Activated CD4-positive, alpha-beta T cell treated with anti-CD3 and anti-CD28 coated beads, Interleukin-2, amount 50 U/mL, for 16 hours (primary cell): ENCODE measurements around the gene UBE2D1.

ENCODE experiments used
- DNase-seq: peaks from one replicate; pipeline ENCODE4 v3.0.0-alpha.2; 2020

The UBE2D1 gene

DNA sequence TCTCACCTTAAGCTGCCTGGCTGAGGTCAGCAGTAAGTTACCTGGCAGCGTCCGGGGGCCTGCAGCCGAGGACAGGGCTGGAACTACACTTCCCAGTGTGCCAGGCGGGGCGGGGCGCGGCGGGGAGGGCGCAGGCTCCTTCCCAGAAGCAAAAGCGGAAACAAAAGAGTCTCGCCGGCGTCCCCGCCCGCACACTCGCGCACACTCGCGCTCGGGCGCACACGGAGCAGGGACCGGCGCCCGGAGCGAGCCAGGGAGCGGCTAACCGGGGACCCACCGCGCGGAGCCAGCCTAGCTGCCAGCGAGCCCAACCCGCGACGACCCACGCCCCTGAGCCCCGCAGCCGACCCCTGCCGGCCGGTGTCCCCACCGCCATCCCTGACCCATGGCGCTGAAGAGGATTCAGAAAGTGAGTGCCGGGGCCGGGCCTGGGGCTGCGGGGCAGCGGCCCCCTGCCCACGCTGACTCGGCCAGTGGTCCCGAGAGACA lies at the start of gene UBE2D1:
UBE2D1 (plus strand) TSS at position 190 of the 489 bp plus-strand sequence; CDS start at position 386, 196 bp downstream.
- peak; percentile 88 for DNase-seq

- peak; percentile 48 for DNase-seq
Observed at GRCh38 chr10:58291538-58292174, 43.1 kb upstream of the UBE2D1 start.

DNA sequence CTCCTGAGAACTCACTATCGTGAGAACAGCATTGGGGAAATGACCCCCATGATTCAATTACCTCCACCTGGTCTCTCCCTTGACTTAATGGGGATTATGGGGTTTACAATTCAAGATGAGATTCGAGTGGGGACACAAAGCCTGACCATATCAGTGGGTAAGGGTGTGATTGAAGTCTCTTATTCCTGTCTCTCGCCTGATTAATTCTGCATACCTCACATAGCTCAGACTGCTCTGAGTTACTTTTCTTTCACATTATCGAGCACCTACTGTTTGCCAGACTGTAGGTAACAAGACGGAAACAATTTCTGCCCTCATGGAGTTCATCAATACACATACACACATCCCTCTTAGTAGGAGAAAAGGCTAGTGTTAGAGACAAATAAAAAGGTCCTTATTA lies 40.8 kb upstream of the UBE2D1 start:
- no peak for DNase-seq

GRCh38 chr10:58299580-58299979 lies 35.2 kb upstream of the UBE2D1 start:
- DNase-seq, result peak; percentile 53

DNA sequence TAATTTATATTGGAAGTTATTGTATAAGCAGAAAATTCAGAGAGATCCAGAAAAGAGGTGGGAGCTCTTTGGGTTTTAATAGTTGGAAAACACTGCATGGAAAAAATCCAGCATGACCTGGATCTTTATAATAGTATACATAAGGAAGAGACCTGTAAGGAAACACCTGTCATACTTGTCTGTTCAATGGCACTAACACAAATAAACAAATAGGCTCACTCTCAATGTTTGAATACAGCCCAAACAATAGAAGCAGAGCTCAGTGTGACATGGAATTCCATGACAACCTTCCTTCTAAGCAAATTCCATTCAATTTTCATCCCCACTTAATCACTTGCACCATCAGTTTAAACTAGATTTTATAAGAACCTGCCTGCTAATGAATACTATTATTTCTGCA lies 34.1 kb upstream of the UBE2D1 start:
- no peak for DNase-seq

GRCh38 chr10:58302254-58302653 lies 32.6 kb upstream of the UBE2D1 start:
- DNase-seq, result no peak

- no peak for DNase-seq
Observed at GRCh38 chr10:58304099-58304633, 30.6 kb upstream of the UBE2D1 start.

- DNase-seq, result no peak
Observed at GRCh38 chr10:58305821-58306220, 29.0 kb upstream of the UBE2D1 start.

DNA sequence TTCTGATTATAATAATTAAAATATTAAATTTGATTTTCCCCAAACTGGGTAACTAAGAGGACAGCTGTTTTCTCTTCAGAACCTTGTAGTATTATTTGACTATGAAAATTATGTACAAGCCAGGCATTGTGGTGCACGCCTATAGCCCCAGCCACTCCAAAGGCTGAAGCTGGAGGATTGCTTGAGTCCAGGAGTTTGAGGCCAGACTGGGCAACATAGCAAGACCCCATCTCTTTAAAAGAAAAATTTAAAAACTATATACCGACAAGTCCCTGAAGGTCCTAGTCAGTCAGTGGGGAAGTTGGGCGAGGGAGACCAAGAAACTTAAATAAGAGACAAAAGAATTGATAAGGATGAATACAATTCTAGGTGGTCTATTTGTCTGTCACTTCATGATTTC lies 27.1 kb upstream of the UBE2D1 start:
- no peak for DNase-seq

GRCh38 chr10:58311026-58311425 lies 23.8 kb upstream of the UBE2D1 start:
- no peak for DNase-seq

GRCh38 chr10:58316874-58317273 lies 17.9 kb upstream of the UBE2D1 start:
- DNase-seq, result no peak

DNA sequence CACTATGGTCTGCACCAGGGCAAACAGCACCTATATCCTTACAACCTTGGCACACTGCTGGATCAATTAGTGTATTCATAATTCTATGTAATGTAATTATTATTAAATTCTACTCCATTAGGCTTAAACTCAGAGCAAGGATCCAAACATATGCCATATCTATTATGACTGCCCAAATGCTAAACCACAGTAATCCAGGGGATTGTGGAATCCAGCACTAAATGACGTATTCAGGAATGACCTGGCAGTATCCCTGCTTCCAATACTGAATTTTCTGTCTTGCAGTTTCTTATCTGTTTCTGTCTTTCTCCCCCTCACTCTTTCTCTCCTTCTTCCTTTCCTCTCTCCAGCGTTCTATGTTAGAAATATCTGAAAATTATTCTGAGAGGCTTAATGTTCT lies 16.5 kb upstream of the UBE2D1 start:
- no peak for DNase-seq

GRCh38 chr10:58319599-58319998 lies 15.2 kb upstream of the UBE2D1 start:
- DNase-seq, result no peak

DNA sequence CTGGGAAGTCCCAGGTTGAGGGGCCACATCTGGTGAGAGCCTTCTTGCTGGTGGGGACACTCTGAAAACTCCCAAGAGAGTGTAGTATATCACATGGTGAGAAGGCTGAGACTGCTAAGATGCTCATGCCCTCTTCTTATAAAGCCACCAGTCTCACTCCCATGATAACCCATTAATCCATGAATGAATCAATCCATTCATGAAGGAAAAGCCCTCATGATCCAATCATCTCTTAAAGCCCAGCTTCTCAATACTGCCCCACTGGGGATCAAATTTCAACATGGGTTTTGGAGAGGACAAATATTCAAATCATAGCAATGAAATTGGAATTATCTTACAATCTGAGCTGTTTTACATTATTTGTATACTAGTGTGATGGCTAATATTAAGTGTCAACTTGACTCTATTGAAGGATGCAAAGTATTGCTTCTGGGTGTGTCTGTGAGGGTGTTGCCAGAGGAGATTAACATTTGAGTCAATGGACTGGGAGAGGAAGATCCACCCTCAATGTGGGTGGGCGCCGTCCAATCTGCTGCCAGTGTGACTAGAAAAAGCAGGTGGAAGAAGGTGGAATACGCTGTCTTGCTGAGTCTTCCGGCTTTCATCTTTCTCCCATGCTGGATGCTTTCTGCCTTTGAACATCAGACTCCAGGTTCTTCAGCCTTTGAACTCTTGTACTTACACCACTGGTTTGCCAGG lies 14.3 kb upstream of the UBE2D1 start:
- no peak for DNase-seq

DNA sequence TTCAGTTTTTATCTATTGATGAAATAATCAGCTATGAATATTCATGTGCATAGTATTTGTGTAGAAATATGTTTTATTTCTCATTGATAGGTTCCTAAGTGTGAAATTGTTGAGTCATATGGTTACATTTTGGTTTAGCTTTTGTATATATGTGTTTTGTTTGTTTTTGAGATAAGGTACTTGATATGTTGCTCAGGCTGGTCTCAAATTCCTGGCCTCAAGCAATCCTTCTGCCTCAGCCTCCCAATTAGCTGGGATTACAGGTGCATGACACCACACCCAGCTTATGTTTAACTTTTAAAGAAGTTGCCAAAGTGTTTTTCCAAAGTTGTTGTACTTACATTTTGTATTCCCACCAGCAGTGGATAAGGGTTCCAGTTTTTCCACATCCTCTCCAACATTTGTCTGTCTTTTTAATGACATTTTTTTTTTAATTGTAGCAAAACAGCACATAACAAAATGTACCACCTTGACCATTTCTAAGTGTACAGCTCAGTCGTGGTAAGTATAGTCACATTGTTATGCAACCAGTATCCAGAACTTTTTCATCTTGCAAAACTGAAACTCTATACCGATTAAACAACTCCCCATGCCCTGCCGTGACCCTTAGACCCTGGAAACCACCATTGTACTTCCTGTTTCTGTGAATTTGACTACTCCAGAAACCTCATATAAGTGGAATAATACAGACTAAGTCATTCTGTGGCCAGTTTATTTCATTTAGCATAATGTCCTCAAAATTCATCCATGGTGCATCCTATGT lies 12.6 kb upstream of the UBE2D1 start:
- DNase-seq, result no peak

GRCh38 chr10:58322835-58323209 lies 12.0 kb upstream of the UBE2D1 start:
- no peak for DNase-seq

GRCh38 chr10:58326967-58327381 lies 7.8 kb upstream of the UBE2D1 start:
- DNase-seq, result no peak

GRCh38 chr10:58328233-58328632 lies 6.6 kb upstream of the UBE2D1 start:
- no peak for DNase-seq

DNA sequence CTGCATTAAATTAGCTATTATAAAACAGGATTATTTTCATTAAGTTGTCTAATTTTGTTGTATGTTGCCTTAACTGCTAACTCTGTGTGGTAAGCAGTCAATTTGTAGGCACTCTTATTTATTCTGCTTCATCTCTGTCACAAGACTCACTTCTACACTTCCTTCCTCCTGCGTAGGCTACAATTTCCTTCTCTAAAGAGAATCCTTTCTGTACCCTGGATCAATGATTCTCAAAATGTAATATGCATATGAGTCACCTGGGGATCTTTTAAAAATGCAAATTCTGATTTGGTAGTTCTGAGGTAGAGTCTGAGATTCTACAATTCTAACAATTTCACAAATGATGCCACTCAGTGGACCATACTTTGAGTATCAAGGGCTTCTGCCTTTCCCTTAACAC lies 4.4 kb upstream of the UBE2D1 start:
- no peak for DNase-seq

- DNase-seq, result no peak
Observed at GRCh38 chr10:58331646-58332045, 3.2 kb upstream of the UBE2D1 start.

- peak; percentile 9 for DNase-seq
Observed at GRCh38 chr10:58335306-58336005, 650 bp downstream of the UBE2D1 start.

- no peak for DNase-seq
Observed at GRCh38 chr10:58336242-58336641, 1.4 kb downstream of the UBE2D1 start.

- no peak for DNase-seq
Observed at GRCh38 chr10:58341422-58341821, 6.6 kb downstream of the UBE2D1 start.
